IPS-NIHi7 (cell line): Measurements from ENCODE around the gene TP53I3.
"Not testable (repeated sequence)": the region's sequence is repeated elsewhere in the genome, so short reads cannot be mapped to it uniquely, and the experiment has no call there.

Experiments used
- DNase-seq: peaks from one replicate; pipeline ENCODE4 v3.0.0; 2012; ENCODE audit warnings: mixed read lengths; ENCODE audit errors: extremely low spot score

TP53I3 gene

GRCh38 chr2:24084386-24085199 lies at the start of gene TP53I3:
TP53I3 (minus strand) TSS chr2:24084834; CDS start chr2:24084326, 508 bp downstream.
- DNase-seq = peak; percentile 96

- no peak for DNase-seq
These were observed 47.9 kb upstream of the TP53I3 start for GRCh38 chr2:24132543-24132942.

GRCh38 chr2:24125956-24126355 lies 41.3 kb upstream of the TP53I3 start:
- DNase-seq = no peak

- DNase-seq = peak; percentile 72
These were observed 39.4 kb upstream of the TP53I3 start for GRCh38 chr2:24123922-24124580.

GRCh38 chr2:24123195-24123921 lies 38.7 kb upstream of the TP53I3 start, which contains the start of the genes FAM228B and PFN4:
FAM228B (plus strand) TSS chr2:24123469; CDS start chr2:24124362, 893 bp downstream.
PFN4 (minus strand) TSS chr2:24123334; CDS start chr2:24122535, 799 bp downstream.
- DNase-seq = peak; percentile 88

GRCh38 chr2:24122366-24123194 lies 37.9 kb upstream of the TP53I3 start:
- DNase-seq = no peak

GRCh38 chr2:24121469-24121868 lies 36.8 kb upstream of the TP53I3 start:
- DNase-seq = no peak

GRCh38 chr2:24121066-24121465 lies 36.4 kb upstream of the TP53I3 start:
- no peak for DNase-seq

- DNase-seq = no peak
These were observed 33.3 kb upstream of the TP53I3 start for GRCh38 chr2:24117902-24118301.

GRCh38 chr2:24115057-24115456 lies 30.4 kb upstream of the TP53I3 start:
- DNase-seq = no peak

GRCh38 chr2:24111407-24111901 lies 26.8 kb upstream of the TP53I3 start:
- DNase-seq = no peak

GRCh38 chr2:24110660-24111303 lies 26.1 kb upstream of the TP53I3 start:
- DNase-seq = no peak

- not testable (repeated sequence) for DNase-seq
These were observed 24.8 kb upstream of the TP53I3 start for GRCh38 chr2:24109431-24109830.

GRCh38 chr2:24107336-24107735 lies 22.7 kb upstream of the TP53I3 start:
- DNase-seq = no peak

GRCh38 chr2:24106786-24107185 lies 22.2 kb upstream of the TP53I3 start:
- no peak for DNase-seq

- DNase-seq = no peak
These were observed 21.2 kb upstream of the TP53I3 start for GRCh38 chr2:24105816-24106215.

GRCh38 chr2:24104906-24105305 lies 20.3 kb upstream of the TP53I3 start:
- no peak for DNase-seq

GRCh38 chr2:24104110-24104650 lies 19.5 kb upstream of the TP53I3 start:
- DNase-seq = no peak

GRCh38 chr2:24102677-24103076 lies 18.0 kb upstream of the TP53I3 start:
- DNase-seq = no peak

- DNase-seq = no peak
These were observed 17.4 kb upstream of the TP53I3 start for GRCh38 chr2:24101992-24102391.
